GM21423 (cell line): ENCODE data around the gene YAP1.
A peak's percentile ranks its signal among the peaks of the same experiment; 100 is the strongest.
"Not testable (repeated sequence)": the region's sequence is repeated elsewhere in the genome, so short reads cannot be mapped to it uniquely, and the experiment has no call there.

ENCODE experiments used
- ATAC-seq: cut with Tn5 transposase; IDR thresholded peaks from one replicate; pipeline ENCODE4 v1.9.1; 2021; ENCODE audit warnings: mild to moderate bottlenecking, moderate library complexity; ENCODE audit not compliant: unreplicated experiment

YAP1 gene

DNA sequence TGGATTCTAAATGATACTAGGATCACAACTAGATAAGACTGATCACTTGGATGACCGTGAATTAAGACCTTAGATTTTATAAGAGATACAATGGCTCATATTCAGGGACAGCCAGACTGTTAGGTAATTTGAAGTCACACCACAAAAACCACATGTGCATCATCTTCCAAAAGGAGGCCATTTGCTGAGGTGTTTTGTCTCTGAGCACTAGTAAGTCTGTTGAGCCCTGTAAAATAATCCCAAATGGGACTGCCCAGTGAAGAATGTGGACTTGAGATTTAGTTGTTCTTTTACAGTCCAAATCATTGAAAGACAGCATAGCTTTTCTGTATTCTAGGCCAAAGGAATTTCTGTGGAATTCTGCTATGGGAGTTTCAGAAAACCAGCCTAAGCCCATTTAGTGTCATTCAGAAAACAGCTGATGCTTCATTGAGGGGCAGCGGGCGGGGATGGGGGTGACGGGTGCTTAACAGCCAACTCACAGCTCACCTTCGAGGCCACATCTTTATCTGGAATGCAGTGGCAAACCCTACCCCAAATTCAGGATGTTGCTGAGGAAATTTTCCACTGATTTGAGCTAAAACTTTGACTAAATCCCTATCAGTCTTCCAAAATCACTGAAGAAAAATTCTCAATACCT, 127.0 kb downstream of the YAP1 start:
- no peak for ATAC-seq

DNA sequence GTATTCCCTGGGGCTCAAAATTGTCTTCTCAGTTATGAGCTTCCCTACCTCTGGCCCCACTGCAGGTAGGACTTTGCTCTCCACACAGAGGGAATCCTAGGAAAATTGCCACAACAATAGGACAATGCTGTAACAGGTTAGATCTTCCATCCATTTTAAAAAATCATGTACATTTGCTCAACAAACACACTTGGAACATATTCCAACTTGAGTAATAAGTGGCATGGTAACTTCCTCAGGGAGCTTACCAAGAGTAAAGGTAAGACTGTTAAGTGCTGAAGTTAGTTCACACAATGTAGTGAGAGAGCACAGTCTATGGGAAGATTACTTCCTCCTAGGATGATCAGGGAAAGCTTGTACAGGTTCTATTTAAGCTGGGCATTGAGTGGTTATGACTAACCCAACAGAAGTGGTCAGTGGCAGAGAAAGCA, 128.2 kb downstream of the YAP1 start:
- ATAC-seq = no peak

DNA sequence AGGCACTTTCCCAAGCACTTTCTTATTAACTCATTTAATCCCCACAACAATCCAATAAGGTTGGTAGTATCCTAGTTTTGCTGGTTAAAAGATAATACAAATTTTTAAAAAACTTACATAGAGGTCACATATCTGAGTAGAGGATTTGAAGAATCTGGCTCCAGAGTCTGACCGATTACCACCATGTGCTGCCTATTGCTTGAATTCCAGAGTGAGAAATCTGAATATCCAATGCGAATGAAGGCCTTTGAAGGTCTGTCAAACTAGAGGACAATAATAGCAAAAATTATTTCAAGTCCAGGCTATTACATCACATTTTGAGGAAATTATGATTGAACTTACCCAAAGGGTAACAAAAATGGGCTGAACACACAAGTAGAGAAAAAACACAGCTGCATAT, 129.2 kb downstream of the YAP1 start:
- no peak for ATAC-seq

DNA sequence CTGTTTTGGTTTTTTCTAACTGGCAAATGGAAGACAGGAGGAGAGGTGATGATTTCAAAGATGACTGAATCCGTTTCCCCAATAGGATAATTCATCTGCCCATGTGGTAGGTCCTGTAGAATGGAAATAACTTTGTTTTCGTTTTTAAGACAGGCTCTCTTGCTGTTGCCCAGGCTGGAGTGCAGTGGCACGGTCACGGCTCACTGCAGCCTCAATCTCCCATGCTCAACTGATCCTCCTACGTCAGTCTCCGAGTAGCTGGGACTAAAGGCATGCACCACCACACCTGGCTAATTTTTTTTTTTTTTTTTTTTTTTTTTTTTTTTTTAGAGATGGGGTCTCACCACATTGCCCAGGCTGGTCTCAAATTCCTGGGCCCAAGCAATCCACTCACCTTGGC, 129.7 kb downstream of the YAP1 start:
- ATAC-seq = no peak

DNA sequence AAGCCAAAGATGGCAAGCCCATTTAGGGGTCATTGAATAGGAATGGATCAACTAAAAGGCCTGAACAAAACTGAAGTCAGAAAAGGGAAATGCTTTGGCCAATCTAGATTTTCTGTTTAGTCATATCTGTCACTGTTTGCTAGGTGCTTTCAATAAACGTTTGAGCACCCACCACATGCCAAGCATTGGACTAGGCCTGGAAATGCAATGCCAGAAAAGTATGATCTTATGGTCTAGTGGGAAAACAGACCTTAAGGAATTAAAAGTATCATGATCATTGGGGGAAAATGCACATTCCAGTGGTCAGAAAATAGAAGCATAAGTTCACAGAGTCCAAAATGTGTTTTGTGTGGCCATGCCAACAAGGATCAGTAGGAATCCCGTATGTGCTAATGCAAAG, 130.3 kb downstream of the YAP1 start:
- no peak for ATAC-seq

DNA sequence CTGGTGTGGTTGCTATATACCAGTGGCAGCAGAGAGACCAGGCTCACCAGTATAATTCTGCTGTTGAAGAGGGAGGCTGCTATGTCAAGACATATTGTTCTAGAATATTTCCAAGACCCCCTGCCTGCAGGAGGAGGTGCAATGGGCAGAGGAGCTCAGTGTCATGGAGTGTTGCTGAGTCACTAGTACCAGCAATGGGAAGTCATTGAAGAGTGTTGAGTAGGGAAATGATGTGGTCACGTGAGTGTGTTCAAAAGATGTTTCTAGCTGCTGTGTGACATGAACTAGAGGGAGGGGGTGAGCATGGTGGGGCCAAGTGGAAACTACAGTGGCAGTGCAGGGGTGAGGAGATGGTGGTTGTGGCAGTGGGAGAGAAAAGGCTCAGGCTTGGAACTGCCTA, 130.8 kb downstream of the YAP1 start:
- no peak for ATAC-seq

DNA sequence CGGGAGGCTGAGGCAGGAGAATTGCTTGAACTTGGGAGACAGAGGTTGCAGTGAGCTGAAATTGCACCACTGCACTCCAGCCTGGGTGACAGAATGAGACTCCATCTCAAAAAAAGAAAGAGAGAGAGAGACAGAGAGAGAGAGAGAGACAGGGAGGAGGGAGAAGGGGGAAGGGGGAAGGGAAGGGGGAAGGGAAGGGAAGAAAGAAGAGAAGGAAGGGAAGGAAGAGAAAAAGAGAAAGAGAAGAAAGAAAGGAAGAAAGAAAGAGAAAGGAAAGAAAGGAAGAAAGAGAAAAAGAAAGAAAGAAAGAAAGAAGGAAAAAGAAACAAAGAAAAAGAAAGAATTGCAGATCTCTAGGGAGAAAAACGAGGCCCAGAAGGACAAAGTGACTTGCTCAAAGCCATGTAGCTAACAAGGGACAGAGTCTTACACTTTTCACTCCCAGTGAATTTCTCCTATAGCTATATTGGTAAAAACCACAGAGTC, 133.2 kb downstream of the YAP1 start:
- ATAC-seq = no peak

DNA sequence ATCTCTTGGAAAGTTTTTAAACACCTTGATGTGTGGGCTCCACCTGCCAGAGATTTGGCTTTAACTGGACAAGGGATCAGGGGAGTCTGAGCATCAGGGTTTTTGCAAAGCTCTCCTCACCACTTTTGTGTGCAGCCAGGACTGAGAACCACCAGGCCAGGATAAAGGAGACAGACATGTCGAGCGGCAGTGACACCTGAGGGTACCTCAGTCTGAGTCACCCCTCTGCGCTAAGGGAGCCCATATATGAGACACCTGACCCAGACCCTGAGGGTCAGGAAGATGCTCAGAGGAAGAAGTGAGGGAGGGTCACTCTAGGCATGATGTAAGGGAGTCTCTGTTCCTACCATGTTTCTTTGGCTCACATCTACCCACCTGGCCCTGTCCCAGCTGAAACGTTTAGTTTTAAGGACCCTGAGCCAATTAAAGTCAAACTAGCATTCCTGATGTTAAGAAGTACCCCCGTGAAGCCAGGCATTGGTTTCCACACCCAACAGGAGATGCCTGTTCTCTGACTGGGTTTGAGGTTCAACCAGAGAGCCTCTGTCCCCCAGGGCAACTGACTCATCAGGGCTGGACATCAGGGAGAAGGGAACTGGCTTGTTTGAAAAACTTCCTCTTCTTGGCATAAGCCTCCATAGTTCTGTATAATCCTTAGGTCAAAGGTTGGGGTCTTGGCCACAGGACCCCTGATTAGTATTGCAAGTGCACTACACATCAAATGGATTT, 134.6 kb downstream of the YAP1 start:
- ATAC-seq = no peak

DNA sequence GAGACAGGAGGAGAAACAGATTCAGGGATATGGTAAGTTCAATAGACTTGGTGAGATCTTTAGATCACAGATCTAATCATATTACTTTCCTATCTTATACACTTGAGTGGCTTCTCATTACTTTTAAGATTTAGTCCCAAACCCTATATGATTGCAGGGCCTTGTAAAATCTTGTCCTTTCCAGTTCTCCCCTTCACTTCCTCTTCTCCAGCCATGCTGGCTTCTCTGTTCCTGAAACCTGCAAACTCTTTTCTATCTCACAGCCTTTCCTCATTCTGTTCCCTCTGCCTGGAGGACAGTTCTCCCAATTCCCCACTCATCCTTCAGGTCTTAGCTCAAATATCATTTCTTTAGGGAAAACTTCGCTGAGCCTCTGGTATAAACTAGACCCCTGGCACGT, 141.2 kb downstream of the YAP1 start:
- no peak for ATAC-seq

DNA sequence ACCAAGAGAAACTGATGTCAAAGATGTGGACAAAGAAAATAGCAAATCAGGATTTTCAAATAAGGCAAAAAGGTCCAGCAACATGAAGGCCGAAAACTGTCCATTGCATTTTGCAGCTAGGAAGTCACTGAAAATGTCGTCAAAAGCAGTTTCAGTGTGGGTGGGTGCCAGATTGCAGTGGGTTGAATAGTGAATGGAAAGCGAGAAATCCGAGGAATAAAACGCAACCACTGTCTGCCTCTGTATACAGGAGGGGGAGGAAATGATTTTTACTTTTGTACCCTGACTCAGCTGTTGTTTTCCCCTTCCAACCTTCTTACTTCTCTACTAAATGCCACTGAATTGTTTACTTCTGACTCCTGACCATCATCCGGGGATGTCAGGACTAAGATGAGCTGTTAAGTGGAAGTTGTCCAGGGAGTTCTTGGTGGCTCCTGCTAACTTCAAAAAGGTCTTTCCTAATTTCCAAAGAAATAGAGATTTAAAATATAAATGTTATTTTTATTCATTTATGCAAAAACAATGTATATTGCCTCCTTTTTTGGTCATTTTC, 142.2 kb downstream of the YAP1 start:
- ATAC-seq = no peak

DNA sequence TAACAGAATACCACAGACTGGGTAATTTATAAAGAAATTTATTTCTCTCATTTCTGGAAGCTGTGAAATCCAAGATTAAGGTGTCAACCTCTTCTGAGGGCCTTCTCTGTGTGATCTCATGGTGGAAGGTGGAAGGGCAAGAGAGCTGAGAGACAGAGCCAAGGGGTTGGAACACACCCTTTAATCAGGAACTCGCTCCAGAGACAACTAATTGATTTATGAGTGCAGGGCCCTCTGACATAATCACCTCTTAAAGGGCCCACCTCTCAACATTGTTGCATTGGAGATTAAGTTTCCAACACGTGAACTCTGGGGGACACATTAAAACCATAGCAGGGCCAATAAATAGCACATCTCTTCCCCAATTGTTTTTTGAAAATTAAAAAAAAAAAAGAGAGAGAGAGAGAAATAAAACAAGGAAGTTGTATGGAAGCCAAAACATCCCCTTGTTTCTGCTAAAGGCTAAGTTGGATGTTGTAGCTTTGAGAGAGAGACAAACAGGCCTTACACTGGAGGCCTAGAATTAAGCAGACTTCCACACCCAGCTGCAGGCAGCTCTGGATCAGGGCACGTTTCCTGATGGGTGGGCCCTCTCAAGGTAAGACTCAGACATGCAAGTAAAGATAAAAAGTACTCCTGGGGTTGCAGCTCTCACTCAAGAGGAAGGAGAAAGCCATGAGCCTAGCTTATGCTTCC, 142.9 kb downstream of the YAP1 start:
- no peak for ATAC-seq

DNA sequence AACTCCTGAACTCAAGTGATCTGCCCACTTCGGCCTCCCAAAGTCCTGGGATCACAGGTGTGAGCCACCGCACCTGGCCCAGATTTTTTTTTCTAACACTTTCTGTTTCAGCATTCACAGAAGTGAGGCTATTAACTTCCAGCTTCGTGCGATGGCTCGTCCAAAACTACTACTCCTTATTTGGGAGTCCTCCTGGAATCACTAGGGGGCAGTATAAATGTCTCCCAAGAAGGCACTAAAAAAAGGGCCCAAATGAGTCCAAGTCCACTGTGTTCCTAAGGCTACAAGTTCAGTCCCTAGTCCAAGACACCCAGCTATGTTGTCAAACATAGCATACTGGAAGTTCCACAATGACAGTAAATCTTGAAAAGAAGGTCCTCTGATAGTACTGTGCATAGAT, 143.8 kb downstream of the YAP1 start:
- ATAC-seq = no peak

DNA sequence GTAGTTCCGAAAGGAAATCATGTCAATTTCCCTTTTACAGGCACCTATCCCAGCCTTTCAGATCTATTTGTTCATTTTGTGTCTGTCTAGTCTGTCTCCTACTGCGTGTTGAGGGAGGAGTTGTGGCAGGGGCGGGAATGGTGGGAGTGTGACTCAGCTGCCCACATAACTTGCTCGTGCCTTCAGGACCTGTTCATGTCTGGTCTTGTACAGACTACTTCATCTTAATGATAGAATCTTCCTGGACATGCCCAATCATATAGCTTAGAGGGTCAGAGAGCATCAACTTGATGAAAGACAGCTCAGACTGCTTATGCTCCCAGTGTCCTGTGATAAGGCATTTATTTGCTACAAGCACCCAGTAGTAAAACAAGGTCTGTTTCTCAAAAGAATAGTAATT, 146.0 kb downstream of the YAP1 start:
- no peak for ATAC-seq

DNA sequence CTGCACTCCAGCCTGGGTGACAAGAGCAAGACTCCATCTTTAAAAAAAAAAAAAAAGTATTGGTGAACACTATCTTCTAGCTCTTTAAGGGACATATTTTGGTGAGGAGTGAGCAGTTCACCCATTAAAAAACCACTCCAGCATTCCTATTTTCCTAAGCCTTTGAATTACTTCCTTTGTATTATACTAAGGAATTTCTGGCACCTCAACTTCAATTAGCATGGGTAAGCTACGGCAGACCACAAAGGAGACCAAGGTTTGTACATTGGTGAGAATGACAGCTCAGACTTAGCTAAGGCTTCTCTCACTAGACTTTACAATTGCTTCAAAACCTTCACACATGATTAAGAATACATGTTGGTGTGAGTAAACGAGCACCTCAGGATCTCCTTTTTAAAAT, 150.0 kb downstream of the YAP1 start:
- no peak for ATAC-seq

DNA sequence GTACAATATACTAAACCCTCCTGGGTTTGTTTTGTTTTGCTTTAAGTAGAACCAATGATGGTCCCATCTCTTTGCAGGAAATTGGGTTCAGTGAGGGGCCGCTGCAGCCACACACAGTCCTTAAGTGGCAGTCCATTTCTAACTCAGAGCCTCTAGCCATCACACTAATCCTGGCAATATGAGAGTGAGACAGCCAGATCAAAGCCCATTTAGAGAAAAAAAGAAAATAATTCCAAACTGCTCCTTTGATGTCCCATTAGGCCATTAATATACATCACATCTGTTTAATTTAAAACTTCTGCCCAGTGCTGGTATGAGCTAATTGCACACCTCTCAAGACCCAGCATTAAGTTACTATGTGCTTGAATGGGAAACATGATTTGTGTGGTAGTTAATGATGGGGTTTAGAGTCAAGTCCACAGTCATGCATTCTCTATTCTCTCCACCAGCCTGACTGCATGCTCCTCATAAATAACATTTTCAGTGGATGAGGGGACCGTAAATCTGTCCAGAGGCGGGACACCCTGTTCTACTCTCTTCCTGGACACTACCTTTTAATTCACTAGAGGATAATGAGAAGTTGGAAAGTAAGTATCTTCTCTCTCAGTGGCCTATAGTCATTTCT, 153.2 kb downstream of the YAP1 start:
- no peak for ATAC-seq

DNA sequence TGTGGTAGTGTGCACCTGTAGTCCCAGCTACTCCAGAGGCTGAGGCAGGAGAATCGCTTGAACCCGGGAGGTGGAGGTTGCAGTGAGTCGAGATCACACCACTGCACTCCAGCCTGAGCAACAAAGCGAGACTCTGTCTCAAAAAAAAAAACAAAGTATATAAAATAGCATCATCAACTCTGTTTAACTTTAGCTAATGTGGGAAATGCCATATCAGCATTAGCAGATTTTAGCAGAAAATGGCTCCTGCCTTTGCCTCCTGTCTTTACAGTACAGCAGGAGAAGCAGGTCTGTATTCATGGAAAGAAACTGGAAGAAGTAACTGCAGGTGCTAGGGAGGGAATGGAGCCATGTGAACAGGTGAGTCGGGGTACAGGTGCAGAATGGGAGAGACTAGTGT, 154.5 kb downstream of the YAP1 start:
- ATAC-seq = not testable (repeated sequence)

DNA sequence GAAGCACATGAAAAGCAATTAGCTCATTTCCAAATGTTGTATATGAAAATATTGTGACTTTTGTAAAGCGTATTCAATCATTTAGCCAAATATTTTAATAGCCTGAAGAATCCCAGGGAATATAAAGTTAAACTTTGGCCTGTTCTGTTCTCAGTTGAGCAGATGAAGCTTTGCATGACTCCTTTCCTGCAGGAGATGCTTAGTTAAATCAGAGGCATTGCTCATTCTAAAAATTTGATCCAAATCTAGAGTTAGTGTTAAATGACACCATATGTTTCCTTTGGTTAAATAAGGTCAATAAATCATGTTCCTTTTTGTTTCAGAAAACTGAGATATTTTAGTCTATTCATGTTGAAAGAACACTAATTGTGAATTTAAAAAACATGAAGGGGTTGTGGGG, 155.9 kb downstream of the YAP1 start:
- no peak for ATAC-seq

DNA sequence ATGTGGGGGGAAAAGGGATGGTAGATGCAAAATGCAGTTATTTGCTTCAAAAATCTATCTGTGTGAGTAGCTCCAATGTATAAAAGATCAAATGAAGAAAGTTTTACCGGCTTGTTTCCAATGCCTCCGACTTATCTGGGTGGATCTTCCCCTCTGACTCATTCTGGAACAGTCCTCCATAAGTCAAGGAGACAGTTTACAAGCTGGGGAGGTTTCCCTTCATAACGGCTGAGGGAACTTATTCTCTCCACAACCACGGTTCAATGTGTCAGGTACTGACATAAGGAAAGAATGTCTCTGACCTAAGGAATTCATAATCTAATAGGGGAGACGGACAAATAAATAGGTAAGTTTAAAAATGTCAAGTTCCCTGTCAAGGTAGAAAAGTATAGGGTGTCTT, 157.4 kb downstream of the YAP1 start:
- no peak for ATAC-seq

DNA sequence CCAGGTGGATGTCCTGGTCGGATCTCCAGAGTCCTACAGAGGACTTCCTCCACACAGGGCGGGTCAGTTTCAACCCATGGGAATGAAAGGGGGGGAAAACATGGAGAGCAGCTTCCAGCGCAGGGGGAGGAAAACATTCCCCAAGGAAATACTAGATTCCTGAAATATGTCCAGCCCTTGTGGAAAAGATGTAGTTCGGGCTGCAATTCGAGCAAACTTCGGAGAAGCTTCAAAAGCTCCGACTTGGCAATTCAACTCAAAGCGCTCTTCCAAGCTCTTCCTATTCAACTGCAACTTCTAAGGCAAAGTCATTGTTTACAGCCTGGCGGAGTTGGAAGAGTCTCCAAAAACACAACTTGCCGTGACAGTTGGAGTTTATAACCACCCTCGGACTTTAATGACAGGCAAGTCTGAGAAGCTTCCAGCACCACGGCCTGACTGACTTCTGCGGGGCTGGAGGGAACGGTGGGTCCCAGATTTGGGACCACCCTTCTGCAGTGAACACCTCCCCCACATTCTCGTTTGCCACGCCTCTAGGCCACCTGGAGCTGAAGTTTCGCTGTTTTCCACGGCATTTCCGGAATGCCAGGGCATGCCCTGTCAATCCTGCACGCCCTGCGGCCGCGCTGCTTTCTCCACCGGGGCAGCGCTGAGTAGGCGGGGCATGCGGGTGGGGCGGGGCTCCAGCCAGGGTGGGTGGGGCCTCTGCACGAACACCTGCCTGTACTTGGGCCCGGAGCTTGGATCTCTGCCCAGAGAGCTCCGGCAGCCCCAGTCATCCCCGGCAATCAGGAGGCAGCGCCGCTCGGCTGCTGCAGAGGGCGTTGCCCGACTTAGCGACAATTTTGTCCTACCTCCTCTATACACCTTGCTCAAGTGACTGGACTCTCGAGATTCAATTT, 158.1 kb downstream of the YAP1 start:
- peak; percentile 97 for ATAC-seq

DNA sequence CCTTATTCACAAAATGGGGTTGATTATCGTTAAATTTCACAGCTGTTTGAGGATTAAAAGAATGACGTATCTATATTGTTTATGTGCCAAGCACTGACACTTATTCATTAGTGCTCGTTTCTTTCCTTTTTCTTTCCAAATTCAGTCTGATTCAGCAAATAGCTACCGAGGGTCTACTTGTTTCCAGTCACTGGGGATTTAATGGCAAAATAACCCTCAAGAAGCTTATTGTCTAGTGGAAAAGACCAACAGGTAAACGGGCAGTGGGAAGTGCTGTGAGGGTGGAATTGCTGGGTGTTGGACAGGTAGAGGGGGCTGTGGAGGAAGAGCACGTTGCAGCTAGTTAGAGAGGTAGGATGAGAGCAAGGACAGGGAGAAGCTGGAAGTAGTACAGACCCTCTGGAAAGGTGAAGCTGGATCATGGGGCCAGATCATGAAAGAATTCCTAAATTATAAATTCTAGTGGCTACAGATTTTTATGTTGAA, 158.8 kb downstream of the YAP1 start:
- no peak for ATAC-seq
